ENCODE measurements around the gene DRG2.

- TF ChIP-seq FOS (IDR thresholded peaks at IDR 0.05; ENCODE audit: low read depth, low read length) (no peak), CTCF (conservative IDR thresholded peaks at IDR 0.05; ENCODE audit: low read depth, low read length) (no peak), BHLHE40 (IDR thresholded peaks at IDR 0.05; ENCODE audit: low read depth, low read length) (no peak), POLR2A (IDR thresholded peaks at IDR 0.05; ENCODE audit: low read depth, low read length) (no peak), MAZ (IDR thresholded peaks at IDR 0.05; ENCODE audit: borderline replicate concordance, low read depth, low read length) (no peak)
Observed at GRCh38 chr17:18145811-18146210, 58.1 kb downstream of the DRG2 start.

All from IMR-90 (cell line).